Measurements from ENCODE around the gene ANKRD34A. TPM values are rescaled to one million over a fixed set of nuclear protein-coding genes. Genes with fewer than 3 reads are reported as not detected.

Gene ANKRD34A
- total RNA-seq, 1 donor from 2014 or later, result under 0.01 TPM

DNA sequence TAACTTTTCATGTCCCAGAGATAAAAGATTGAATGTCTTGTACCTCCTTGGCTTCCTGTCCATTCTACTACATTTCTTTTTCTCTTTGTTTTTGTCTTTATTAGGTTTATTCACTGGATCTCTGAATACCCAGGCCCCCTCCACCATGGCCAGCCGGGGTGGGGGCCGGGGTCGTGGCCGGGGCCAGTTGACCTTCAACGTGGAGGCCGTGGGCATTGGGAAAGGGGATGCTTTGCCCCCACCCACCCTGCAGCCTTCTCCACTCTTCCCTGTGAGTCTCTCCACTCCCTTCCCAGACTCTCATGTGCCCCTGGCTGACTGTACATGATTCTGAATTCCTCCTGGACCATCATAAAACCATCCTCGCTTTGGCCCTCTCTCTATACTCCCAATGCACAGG is 10.3 kb upstream of the ANKRD34A start:
- Histone ChIP-seq H3K27me3 (ENCODE audit: control insufficient read depth in 3 of 3, insufficient read depth in 3 of 3, low read length in 3 of 3) (no peaks in the 10 kb centered on the region), H3K4me1 (ENCODE audit: control insufficient read depth in 3 of 3, insufficient read depth in 3 of 3, low read length in 3 of 3) (peaks cover 24% of the 10 kb centered on the region in 3 donors), H3K27ac (ENCODE audit: low read depth, low read length) (no peak overlapping the region), H3K9ac (ENCODE audit: low read depth in 1 of 3, low read length in 3 of 3) (no peak overlapping the region), H3K4me3 (ENCODE audit: low read length in 3 of 3) (no peak overlapping the region), H3K9me3 (ENCODE audit: control insufficient read depth in 3 of 3, low read length in 3 of 3) (no peaks in the 10 kb centered on the region), H3K36me3 (ENCODE audit: control insufficient read depth in 3 of 3, insufficient read depth in 3 of 3, low read length in 3 of 3) (peaks cover 0 to 5% (median 2%) of the 10 kb centered on the region in 3 donors)

DNA sequence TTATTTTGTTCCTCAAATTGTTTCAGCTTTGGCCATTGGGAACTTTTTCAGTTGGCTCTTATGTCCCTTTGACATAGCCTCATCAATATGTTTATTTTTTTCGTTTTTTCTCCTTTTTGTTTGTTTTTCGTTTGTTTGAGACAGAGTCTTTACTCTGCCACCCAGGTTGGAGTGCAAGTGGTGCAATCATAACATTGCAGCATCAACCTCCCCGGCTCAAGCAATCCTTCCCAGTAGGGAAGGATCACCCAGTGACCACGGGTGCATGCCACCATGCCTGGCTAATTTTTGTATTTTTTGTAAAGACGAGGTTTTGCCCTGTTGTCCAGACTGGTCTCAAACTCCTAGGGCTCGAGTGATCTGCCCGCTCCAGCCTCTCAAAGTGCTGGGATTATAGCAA is 8.2 kb upstream of the ANKRD34A start:
- Histone ChIP-seq H3K9ac (ENCODE audit: low read depth in 1 of 3, low read length in 3 of 3) (no peak overlapping the region), H3K4me3 (ENCODE audit: low read length in 3 of 3) (no peak overlapping the region), H3K36me3 (ENCODE audit: control insufficient read depth in 3 of 3, insufficient read depth in 3 of 3, low read length in 3 of 3) (peaks cover 0 to 5% (median 2%) of the 10 kb centered on the region in 3 donors), H3K27ac (ENCODE audit: low read depth, low read length) (no peak overlapping the region), H3K9me3 (ENCODE audit: control insufficient read depth in 3 of 3, low read length in 3 of 3) (no peaks in the 10 kb centered on the region), H3K4me1 (ENCODE audit: control insufficient read depth in 3 of 3, insufficient read depth in 3 of 3, low read length in 3 of 3) (peaks cover 4 to 5% (median 4%) of the 10 kb centered on the region in 3 donors), H3K27me3 (ENCODE audit: control insufficient read depth in 3 of 3, insufficient read depth in 3 of 3, low read length in 3 of 3) (no peaks in the 10 kb centered on the region)

DNA sequence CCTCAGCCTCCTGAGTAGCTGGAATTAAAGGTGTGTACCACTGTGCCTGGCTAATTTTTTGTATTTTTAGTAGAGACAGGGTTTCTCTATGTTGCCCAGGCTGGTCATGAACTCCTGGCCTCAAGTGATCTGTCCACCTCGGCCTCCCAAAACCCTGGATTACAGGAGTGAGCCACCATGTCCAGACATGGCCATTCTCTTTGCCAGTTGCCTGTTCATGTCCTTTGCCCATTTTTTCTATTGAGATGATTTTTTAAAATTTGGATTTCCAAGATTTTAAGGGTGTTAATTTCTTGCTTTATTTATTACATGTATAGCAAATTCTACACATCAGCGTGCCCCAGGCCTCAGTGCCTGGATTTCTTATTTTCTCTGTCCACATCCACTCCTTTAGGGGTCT is 2.9 kb upstream of the ANKRD34A start:
- peaks cover 19 to 25% (median 21%) of the 10 kb centered on the region in 3 donors for H3K4me1 ChIP-seq (ENCODE audit: control insufficient read depth in 3 of 3, insufficient read depth in 3 of 3, low read length in 3 of 3)
- H3K27ac ChIP-seq (ENCODE audit: low read depth, low read length), result no peak overlapping the region
- no peak overlapping the region for H3K4me3 ChIP-seq (ENCODE audit: low read length in 3 of 3)
- no peaks in the 10 kb centered on the region for H3K9me3 ChIP-seq (ENCODE audit: control insufficient read depth in 3 of 3, low read length in 3 of 3)
- H3K9ac ChIP-seq (ENCODE audit: low read depth in 1 of 3, low read length in 3 of 3), result no peak overlapping the region
- H3K36me3 ChIP-seq (ENCODE audit: control insufficient read depth in 3 of 3, insufficient read depth in 3 of 3, low read length in 3 of 3), result no peaks in the 10 kb centered on the region
- no peaks in the 10 kb centered on the region for H3K27me3 ChIP-seq (ENCODE audit: control insufficient read depth in 3 of 3, insufficient read depth in 3 of 3, low read length in 3 of 3)

DNA sequence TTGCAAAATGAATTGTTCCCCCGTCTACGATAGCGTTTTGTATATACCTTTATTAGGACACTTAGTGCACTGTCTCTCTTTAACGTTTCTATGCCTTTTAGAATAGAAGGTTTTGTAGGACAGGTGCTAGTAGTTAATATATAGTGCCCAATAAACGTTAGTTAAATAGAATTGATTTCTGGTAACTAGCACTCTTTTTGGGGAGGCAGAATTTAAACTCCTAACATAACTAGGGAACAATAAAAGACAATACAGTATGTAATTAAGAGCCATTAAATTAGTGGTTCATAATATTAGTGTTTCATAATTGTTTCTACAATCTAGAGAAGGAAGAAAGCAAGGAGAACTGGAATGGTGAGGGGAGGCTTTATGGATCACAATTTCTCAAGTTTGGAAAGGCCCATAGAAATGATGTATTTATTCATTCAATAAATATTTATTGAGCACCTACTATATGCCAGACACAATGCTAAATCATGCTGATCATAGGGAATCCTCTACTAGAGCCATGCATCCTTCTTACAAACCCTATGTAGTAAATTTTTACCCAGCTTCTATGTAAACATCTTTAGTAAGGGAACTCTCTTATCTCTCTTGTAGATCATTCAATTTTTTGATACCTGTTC is 857 bp upstream of the ANKRD34A start:
- H3K27me3 ChIP-seq (ENCODE audit: control insufficient read depth in 3 of 3, insufficient read depth in 3 of 3, low read length in 3 of 3), result no peaks in the 10 kb centered on the region
- H3K4me3 ChIP-seq (ENCODE audit: low read length in 3 of 3), result peak overlapping the region; percentile 79 to 95 (median 92)
- peaks cover 37 to 41% (median 38%) of the 10 kb centered on the region in 3 donors for H3K4me1 ChIP-seq (ENCODE audit: control insufficient read depth in 3 of 3, insufficient read depth in 3 of 3, low read length in 3 of 3)
- H3K9me3 ChIP-seq (ENCODE audit: control insufficient read depth in 3 of 3, low read length in 3 of 3), result no peaks in the 10 kb centered on the region
- H3K36me3 ChIP-seq (ENCODE audit: control insufficient read depth in 3 of 3, insufficient read depth in 3 of 3, low read length in 3 of 3), result no peaks in the 10 kb centered on the region
- peak overlapping the region; percentile 85 to 96 (median 94) for H3K9ac ChIP-seq (ENCODE audit: low read depth in 1 of 3, low read length in 3 of 3)
- H3K27ac ChIP-seq (ENCODE audit: low read depth, low read length), result peak overlapping the region; percentile 71

DNA sequence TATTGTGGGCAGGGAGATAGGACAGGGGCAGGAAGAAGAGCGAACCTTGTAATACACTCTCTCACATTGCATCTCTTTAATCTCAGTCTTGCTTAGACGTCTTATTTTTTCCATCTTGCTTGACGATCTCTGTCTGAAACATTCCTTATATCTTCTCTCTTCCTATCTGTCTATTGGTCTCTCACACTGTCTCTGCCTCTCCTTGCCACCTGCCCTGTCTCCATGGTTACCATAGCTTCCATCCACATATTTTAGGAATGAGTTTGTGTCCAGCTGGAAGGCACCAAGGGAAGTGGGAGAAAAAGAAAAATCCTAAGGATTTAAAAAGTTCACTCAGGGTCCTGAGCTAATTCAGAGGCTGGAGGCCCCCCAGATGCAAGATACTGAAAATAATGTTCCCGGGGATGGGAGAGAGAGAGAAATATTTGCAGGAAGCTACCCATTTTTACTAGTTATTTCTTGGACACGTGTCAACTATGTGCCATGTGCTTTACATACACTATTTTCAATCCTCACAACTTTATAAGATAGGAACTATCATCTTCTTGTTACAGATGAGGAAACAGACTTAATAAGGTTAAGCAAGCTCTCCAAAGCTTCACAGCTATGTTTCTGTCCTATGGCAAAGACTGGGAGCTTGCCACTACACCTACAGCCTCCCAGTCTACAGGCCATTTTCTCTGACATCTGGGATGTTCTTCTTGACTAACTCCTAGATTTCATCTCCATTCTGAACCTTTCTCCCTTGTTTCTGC is 933 bp downstream of the ANKRD34A start:
- Histone ChIP-seq H3K9ac (ENCODE audit: low read depth in 1 of 3, low read length in 3 of 3) (peak overlapping the region; percentile 85 to 96 (median 94)), H3K4me3 (ENCODE audit: low read length in 3 of 3) (peak overlapping the region; percentile 79 to 95 (median 92)), H3K36me3 (ENCODE audit: control insufficient read depth in 3 of 3, insufficient read depth in 3 of 3, low read length in 3 of 3) (no peaks in the 10 kb centered on the region), H3K4me1 (ENCODE audit: control insufficient read depth in 3 of 3, insufficient read depth in 3 of 3, low read length in 3 of 3) (peaks cover 54 to 58% (median 55%) of the 10 kb centered on the region in 3 donors), H3K27me3 (ENCODE audit: control insufficient read depth in 3 of 3, insufficient read depth in 3 of 3, low read length in 3 of 3) (no peaks in the 10 kb centered on the region), H3K9me3 (ENCODE audit: control insufficient read depth in 3 of 3, low read length in 3 of 3) (no peaks in the 10 kb centered on the region), H3K27ac (ENCODE audit: low read depth, low read length) (peak overlapping the region; percentile 71)

DNA sequence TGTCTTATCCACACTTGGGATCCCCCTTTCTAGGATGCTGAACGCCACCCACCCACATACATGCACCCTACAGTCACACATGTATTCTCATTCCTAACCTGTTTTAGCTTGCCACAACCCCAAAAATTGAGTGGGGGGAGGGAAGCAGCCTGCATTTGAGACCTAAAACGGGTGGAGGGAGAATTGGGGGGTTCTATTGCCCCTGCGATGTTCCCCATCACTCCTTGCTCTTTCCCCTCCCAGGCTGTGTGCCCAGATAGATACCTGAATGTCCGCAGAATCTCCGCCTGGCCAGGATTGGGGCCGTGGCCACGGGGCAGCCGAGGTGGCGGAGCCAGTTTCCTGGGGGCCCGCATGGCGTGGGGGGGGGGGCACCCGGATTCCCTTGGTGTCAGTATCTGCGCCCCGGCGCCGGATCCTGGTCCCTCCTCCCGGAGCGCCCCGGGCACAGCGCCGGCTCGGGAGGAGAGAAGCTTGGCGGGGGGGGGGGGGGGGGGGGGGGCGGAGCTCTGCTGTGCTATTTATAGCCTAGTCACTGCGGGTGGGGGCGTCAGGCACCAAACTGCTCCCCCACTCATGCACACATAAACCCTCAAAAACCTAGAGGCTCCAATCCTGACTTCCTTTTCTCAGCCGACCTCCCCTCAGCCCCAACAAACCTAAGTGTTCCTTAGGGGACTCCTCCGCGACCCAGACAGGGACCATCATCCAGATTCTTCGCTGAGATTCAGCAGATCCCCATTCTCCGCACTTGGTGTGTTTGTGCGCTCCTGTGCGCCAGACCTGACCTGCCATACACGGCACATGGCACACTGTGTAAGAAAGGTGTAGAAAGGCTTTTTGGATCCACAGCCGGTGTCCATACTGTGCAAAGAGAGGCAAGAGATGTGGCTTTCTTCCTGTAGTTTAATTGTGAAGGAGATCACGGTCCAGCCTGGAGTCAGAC is 1.9 kb downstream of the ANKRD34A start:
- Histone ChIP-seq H3K4me3 (ENCODE audit: low read length in 3 of 3) (peak overlapping the region; percentile 79 to 87 (median 86)), H3K27ac (ENCODE audit: low read depth, low read length) (peak overlapping the region; percentile 71), H3K4me1 (ENCODE audit: control insufficient read depth in 3 of 3, insufficient read depth in 3 of 3, low read length in 3 of 3) (peaks cover 58 to 63% (median 60%) of the 10 kb centered on the region in 3 donors), H3K36me3 (ENCODE audit: control insufficient read depth in 3 of 3, insufficient read depth in 3 of 3, low read length in 3 of 3) (no peaks in the 10 kb centered on the region), H3K9ac (ENCODE audit: low read depth in 1 of 3, low read length in 3 of 3) (peak overlapping the region; percentile 79 to 94 (median 85)), H3K27me3 (ENCODE audit: control insufficient read depth in 3 of 3, insufficient read depth in 3 of 3, low read length in 3 of 3) (no peaks in the 10 kb centered on the region), H3K9me3 (ENCODE audit: control insufficient read depth in 3 of 3, low read length in 3 of 3) (no peaks in the 10 kb centered on the region)

DNA sequence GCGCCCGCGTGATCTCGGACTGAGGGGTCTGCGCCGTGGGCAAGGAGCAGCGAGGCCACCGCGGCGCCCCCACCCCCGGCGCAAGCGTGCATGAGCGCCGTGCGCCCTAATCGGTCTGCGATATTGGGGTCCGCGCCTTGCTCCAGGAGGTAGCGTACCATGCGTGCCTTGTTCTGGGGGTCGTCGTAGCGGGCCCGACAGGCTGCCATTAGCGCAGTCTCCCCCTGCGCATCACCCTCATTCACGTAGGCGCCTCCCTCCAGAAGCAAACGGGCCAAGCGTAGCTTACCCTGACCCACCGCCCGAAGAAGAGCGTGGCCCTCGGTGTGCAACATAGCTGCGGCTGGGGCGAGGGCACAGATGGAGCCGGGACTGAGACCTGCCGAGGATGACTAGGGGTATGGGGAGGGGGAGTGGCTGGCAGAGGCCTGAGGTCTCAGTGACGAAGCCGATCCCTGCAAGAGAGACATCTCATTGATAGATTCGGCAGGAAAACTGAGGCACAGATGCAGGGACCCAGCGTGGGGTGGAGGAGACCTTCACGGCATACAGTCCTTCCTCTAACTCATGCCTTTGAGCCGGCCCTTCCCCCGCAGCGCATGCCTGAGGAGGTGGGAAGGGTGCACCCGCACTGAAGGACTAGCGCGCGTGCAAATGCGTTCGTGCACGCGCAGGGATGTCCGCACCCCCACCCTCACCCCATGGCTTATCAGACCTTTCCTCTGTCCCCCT is 2.8 kb downstream of the ANKRD34A start:
- peak overlapping the region; percentile 79 to 87 (median 86) for H3K4me3 ChIP-seq (ENCODE audit: low read length in 3 of 3)
- H3K4me1 ChIP-seq (ENCODE audit: control insufficient read depth in 3 of 3, insufficient read depth in 3 of 3, low read length in 3 of 3), result peaks cover 60 to 68% (median 62%) of the 10 kb centered on the region in 3 donors
- H3K27ac ChIP-seq (ENCODE audit: low read depth, low read length), result peak overlapping the region; percentile 10
- H3K9ac ChIP-seq (ENCODE audit: low read depth in 1 of 3, low read length in 3 of 3), result peak overlapping the region; percentile 79 to 87 (median 82)
- no peaks in the 10 kb centered on the region for H3K36me3 ChIP-seq (ENCODE audit: control insufficient read depth in 3 of 3, insufficient read depth in 3 of 3, low read length in 3 of 3)
- no peaks in the 10 kb centered on the region for H3K9me3 ChIP-seq (ENCODE audit: control insufficient read depth in 3 of 3, low read length in 3 of 3)
- H3K27me3 ChIP-seq (ENCODE audit: control insufficient read depth in 3 of 3, insufficient read depth in 3 of 3, low read length in 3 of 3), result no peaks in the 10 kb centered on the region

DNA sequence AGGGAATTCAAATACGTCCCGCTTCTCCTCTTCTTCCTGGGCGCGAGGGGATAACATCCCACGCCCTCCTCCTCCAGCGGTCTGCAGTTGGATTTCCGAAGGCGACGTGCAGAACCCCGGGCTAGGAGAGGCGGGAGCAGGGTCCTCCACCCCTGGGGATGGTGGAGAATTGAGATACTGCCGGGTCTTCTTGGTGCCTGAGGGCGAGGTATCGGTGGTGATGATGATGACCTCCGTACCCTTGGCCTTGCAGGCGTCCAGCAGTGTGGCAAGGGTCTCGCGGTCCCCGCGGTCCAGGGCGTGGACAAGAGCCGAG is 3.3 kb downstream of the ANKRD34A start:
- peak overlapping the region; percentile 77 for H3K27ac ChIP-seq (ENCODE audit: low read depth, low read length)
- no peaks in the 10 kb centered on the region for H3K27me3 ChIP-seq (ENCODE audit: control insufficient read depth in 3 of 3, insufficient read depth in 3 of 3, low read length in 3 of 3)
- H3K9me3 ChIP-seq (ENCODE audit: control insufficient read depth in 3 of 3, low read length in 3 of 3), result no peaks in the 10 kb centered on the region
- peak overlapping the region; percentile 79 to 87 (median 82) for H3K9ac ChIP-seq (ENCODE audit: low read depth in 1 of 3, low read length in 3 of 3)
- peaks cover 62 to 72% (median 68%) of the 10 kb centered on the region in 3 donors for H3K4me1 ChIP-seq (ENCODE audit: control insufficient read depth in 3 of 3, insufficient read depth in 3 of 3, low read length in 3 of 3)
- H3K4me3 ChIP-seq (ENCODE audit: low read length in 3 of 3), result peak overlapping the region; percentile 79 to 87 (median 86)
- no peaks in the 10 kb centered on the region for H3K36me3 ChIP-seq (ENCODE audit: control insufficient read depth in 3 of 3, insufficient read depth in 3 of 3, low read length in 3 of 3)

DNA sequence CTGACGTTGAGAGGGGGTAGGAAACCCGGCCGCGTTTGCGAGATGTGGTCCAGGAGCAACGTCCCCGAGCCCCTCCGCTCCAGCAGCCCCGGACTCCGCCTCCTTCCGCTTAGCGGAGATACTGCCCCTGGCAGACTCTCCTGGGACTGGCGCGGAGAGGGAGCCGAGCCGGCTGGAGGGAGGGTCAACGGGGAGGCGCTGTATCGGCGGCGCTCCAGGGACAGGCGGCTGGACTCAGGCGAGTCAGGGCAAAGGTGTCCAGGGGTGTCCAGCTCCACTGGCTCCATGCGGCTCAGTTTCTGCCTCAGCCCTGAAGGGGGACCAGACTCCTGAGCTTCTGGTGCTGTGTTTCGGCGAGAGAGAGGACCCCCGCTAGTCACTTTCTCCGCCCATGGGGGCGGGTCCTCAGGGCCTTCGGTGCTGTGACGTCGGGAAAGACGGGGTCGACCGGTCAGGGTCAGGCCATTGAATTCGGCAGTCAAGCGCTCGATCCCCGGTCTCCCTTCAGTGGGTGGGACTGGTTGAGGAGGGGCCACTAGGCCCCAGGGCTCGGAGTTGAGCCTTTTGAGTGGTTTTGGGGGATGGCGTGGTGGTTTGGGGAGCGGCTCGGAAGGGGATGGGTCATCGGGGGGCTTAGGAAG is 3.8 kb downstream of the ANKRD34A start:
- no peaks in the 10 kb centered on the region for H3K9me3 ChIP-seq (ENCODE audit: control insufficient read depth in 3 of 3, low read length in 3 of 3)
- no peaks in the 10 kb centered on the region for H3K27me3 ChIP-seq (ENCODE audit: control insufficient read depth in 3 of 3, insufficient read depth in 3 of 3, low read length in 3 of 3)
- peaks cover 67 to 77% (median 73%) of the 10 kb centered on the region in 3 donors for H3K4me1 ChIP-seq (ENCODE audit: control insufficient read depth in 3 of 3, insufficient read depth in 3 of 3, low read length in 3 of 3)
- H3K36me3 ChIP-seq (ENCODE audit: control insufficient read depth in 3 of 3, insufficient read depth in 3 of 3, low read length in 3 of 3), result no peaks in the 10 kb centered on the region
- H3K27ac ChIP-seq (ENCODE audit: low read depth, low read length), result peak overlapping the region; percentile 77
- H3K4me3 ChIP-seq (ENCODE audit: low read length in 3 of 3), result peak overlapping the region; percentile 79 to 87 (median 86)
- H3K9ac ChIP-seq (ENCODE audit: low read depth in 1 of 3, low read length in 3 of 3), result peak overlapping the region; percentile 79 to 87 (median 82)
